NCI-H2196 (cell line): ENCODE measurements around the gene OR51G1.
A peak's percentile ranks its signal among the peaks of the same experiment; 100 is the strongest.
"Not testable (repeated sequence)": the region's sequence is repeated elsewhere in the genome, so short reads cannot be mapped to it uniquely, and the experiment has no call there.

ENCODE experiments used
- DNase-seq: peaks from one replicate; lab custom pipeline; 2025; ENCODE audit not compliant: unreplicated experiment; lab: John Stamatoyannopoulos, UW

OR51G1 gene

DNA sequence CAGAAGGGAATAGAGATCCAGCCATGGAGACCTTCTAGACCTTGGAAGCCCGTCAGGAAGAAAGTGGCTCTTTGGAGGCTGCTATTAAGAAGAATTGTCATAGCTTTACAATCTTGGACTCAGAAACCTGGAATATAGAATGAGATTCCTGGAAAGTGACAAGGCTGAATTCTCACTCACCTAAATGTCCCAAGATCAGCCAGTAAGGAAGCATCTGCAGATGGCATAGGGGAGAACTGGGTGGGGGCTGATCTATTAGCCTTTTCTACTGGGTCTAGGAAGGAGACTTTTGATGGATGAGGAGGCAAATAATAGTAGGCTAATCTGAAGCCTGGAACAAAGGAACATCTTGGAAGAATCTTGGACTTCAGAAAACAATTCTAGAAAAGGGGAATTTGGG is at the start of gene OR51G1:
TSS of gene OR51G1 (minus strand) at position 101 of the 400 bp plus-strand sequence. CDS start at position 101, 0 bp downstream.
- no peak for DNase-seq

- DNase-seq: no peak
These were observed 38.7 kb upstream of the OR51G1 start for GRCh38 chr11:4962816-4963215.

DNA sequence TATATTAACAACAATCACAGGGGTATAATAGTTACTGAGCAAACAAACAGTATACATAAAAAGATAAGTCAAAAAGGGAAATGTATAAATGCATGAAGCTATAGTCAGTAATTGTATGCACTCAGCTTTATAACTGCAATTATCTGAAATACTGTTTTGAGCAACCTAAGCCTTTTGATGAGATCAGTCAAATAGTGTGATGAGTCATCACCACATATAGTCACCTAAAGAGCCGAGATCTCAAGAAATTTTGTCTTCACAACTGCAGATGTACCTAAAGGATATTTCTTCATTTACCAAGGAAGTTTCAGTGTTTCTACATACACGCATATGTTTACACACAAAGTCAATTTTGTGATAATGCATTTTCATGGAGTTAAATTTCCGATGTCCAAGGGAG is 36.7 kb upstream of the OR51G1 start:
- no peak for DNase-seq

DNA sequence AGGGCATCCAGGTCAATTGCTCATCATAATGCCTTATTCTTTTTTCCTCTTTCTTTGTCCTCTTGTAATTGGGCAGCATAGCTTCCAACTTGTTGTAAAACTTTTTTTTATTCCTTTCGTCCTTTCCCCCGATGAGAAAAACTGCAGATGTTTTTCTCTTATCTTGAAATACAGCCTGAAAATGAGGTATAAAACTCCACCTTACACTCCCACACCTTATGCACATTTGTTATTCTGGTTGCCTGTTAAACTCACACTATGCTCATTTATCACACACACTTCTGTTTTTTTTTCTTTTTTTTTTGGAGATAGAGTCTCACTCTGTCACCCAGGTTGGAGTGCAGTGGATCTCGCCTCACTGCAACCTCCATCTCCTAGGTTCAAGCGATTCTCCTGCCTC is 33.3 kb upstream of the OR51G1 start:
- DNase-seq: no peak

GRCh38 chr11:4955613-4956012 is 31.5 kb upstream of the OR51G1 start, which contains the start of gene OR51A2:
Gene OR51A2 (minus strand): TSS chr11:4955713. CDS start chr11:4955713, 0 bp downstream.
- not testable (repeated sequence) for DNase-seq

DNA sequence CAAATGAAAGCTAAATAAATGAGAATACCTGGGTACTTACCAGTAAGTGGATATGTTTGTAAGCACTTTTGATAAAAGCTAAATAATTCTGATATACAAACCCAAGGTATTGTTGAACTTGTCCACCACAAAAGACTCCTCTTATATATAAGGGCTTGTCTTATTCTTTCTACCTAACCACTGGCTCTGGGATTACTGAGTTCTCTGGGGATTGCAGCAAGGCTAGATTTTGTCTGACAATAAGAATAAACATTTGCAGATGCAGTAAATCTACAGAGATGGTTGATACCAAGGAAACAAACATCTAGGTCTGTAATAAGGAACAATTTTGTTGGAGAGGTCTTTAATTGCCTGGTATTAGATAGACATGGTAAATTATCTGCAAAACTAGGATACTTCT is 23.4 kb upstream of the OR51G1 start, which contains the start of gene OR51A4:
TSS of gene OR51A4 (minus strand) at position 101 of the 400 bp plus-strand sequence. CDS start 505 bp downstream, outside the sequence.
- no peak for DNase-seq

DNA sequence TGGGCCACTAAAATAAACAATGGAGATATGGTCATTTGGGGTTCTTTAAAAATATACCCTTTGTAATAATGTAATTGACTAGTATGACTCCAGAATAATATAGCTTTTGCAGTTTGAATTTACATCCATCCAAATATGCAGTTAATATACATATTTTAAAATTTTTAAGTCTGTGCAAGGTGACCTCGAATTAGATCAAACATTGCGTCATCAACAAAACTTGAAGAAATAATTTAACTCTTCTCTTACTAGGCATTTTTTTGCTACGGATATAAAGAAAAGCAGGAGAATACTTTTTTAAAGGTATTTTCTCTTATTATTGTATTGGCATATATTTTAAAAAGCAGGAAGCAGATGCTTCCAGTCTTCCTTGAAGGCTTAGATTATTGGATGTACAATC is 12.6 kb upstream of the OR51G1 start:
- DNase-seq: no peak

DNA sequence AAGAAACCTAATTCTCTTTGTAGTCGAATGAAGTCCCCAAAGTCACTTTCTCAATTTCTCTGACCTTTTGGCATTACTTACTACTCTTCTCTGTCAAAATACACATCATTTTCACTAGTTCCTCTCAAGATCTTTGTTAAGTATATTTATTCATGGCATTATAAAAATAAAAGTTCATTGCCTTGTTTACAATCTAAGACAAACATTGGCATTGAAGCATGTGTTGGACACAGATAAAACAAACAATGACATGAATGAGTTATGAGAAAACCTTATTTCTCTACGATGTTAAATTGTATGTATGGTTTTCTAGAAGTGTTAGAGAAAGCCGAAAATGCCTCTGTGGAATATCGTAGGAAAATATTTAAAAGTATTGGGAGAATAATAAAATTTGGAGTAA is 8.6 kb upstream of the OR51G1 start:
- no peak for DNase-seq

GRCh38 chr11:4926608-4927007 is 2.5 kb upstream of the OR51G1 start:
- DNase-seq: no peak

GRCh38 chr11:4922304-4922703 is 1.8 kb downstream of the OR51G1 start:
- DNase-seq: no peak

DNA sequence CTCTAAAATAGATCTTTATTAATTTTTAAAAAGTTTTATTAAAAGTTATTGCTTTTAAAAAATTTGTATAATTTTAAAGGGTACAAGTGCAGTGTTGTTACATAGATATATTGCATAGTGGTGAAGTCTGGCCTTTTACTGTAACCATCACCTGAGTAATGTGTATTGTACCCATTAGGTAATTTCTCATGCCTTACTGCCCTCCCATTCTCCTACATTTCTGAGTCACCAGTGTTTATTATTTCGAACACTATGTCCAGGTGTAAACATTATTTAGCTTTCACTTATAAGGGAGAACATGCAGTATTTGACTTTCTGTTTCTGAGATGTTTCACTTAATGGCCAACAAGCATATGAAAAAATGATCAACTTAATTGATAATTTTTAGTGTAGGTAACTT is 2.3 kb downstream of the OR51G1 start:
- no peak for DNase-seq

- no peak for DNase-seq
These were observed 4.9 kb downstream of the OR51G1 start, which contains the start of gene OR51G2 for GRCh38 chr11:4919250-4919649. Gene OR51G2 (minus strand): TSS chr11:4919350. CDS start chr11:4915663, 3,687 bp downstream.

GRCh38 chr11:4916581-4916980 is 7.6 kb downstream of the OR51G1 start:
- DNase-seq: no peak

- DNase-seq: no peak
These were observed 20.7 kb downstream of the OR51G1 start, which contains the start of gene OR51A7 for GRCh38 chr11:4903484-4903883. Gene OR51A7 (plus strand): TSS chr11:4903783. CDS start chr11:4907370, 3,587 bp downstream.

DNA sequence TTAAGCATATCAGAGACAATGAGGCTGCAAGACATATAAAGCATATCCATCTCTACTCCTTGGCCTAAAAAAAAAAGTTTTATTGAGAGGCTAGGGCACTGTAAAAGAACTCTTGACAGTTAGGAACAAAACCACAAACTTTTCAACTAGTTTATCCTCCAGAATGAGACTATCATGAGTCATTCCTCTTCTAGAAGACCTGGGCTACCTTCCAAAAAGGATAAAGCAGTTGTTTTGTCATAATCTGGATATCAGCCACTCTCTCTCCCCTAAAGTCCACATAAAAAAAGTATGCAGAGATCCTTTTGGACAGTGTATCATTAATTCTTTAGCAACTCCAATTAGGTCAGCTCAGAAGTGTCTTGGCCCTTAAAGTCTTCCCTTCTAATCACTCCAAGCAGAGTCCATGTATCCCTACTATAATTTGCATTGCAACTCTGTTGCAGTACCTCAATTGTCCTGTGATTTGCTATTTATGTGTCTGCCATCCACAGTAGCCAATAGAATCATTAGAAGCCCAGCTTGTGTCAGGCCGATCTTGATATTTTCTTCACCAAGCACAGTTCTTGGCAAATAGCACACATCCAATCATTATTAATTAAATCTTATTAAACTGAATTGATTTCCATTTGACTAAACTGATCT is 32.0 kb downstream of the OR51G1 start:
- peak; percentile 21 for DNase-seq

DNA sequence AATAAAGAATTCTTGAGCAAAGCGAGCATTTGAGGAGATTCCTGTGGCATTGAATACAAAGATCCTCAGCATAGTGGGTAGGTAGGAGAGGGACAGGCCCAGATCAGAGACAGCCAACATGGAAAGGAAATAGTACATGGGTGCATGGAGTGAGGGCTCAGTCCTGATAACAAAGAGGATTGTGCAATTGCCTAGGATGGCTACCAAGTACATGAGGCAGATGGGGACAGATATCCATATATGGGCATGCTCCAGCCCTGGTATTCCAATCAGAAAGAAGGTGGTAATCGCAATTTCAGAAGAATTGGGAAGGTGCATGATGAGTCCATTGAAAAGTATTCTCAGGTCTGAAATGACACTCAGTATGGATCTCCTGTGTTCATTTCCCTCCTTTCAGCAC is 33.9 kb downstream of the OR51G1 start:
- DNase-seq: no peak

- DNase-seq: no peak
These were observed 36.5 kb downstream of the OR51G1 start for GRCh38 chr11:4887591-4887990.

- DNase-seq: no peak
These were observed 38.0 kb downstream of the OR51G1 start for GRCh38 chr11:4886186-4886585.

DNA sequence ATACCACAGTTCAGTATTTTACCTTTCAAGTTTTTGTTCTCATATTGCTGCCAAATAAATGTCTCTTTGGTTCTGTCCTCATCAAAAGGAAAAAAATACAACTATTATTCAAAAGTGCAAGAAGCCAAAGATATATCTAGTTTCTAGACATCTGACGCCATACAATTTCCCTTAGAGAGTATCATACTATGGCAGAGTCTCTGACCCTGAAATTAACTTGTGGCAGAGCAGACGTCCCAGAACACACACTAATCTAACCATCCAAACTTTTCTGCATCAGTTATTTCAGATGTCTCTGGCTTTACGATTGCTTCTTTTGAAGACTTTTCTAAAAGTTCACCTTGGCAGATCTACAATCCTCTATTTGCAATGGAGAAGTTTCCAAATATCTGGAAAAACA is 39.8 kb downstream of the OR51G1 start:
- no peak for DNase-seq

- no peak for DNase-seq
These were observed 41.6 kb downstream of the OR51G1 start for GRCh38 chr11:4882543-4882942.

DNA sequence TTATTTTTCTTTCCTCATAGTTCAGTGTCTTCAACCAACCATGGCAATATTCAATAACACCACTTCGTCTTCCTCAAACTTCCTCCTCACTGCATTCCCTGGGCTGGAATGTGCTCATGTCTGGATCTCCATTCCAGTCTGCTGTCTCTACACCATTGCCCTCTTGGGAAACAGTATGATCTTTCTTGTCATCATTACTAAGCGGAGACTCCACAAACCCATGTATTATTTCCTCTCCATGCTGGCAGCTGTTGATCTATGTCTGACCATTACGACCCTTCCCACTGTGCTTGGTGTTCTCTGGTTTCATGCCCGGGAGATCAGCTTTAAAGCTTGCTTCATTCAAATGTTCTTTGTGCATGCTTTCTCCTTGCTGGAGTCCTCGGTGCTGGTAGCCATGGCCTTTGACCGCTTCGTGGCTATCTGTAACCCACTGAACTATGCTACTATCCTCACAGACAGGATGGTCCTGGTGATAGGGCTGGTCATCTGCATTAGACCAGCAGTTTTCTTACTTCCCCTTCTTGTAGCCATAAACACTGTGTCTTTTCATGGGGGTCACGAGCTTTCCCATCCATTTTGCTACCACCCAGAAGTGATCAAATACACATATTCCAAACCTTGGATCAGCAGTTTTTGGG is 42.2 kb downstream of the OR51G1 start, which contains the start of gene OR51T1:
TSS of gene OR51T1 (plus strand) at position 41 of the 641 bp plus-strand sequence. CDS start at position 41, 0 bp downstream.
- DNase-seq: no peak

DNA sequence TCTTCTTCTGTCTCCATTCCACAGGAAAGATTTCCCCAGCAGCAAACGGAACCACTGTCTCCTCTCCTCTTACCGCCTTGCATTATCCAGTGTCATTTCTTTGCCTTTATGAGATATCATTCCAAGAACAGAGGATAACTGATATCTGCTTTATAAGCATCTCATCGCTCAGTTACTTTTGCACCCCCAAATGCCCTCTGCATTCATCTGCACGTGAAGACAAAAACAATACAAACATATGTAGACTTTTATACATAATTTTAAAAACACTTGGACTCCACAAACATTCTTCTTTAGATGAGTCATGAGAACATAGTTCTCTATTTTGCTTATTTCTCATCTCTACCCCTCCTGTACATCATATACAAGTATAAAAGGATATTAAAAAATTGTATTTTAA is 43.0 kb downstream of the OR51G1 start:
- DNase-seq: no peak
